HL-60/S4 (cell line): ENCODE measurements around the gene LYZL2.
"Not testable (repeated sequence)": the region's sequence is repeated elsewhere in the genome, so short reads cannot be mapped to it uniquely, and the experiment has no call there.

Source experiments
- in situ Hi-C: fragments of 300-500 bp; cut with MboI; formaldehyde crosslinking; loops from 2 replicates; pipeline ENCODE4 v1.14.3; 2022; ENCODE audit warnings: low sequenced_read_pairs

Gene LYZL2

GRCh38 chr10:30639946-30640786, 10.6 kb upstream of the LYZL2 start:
- in situ Hi-C loops, result no loop called here

DNA sequence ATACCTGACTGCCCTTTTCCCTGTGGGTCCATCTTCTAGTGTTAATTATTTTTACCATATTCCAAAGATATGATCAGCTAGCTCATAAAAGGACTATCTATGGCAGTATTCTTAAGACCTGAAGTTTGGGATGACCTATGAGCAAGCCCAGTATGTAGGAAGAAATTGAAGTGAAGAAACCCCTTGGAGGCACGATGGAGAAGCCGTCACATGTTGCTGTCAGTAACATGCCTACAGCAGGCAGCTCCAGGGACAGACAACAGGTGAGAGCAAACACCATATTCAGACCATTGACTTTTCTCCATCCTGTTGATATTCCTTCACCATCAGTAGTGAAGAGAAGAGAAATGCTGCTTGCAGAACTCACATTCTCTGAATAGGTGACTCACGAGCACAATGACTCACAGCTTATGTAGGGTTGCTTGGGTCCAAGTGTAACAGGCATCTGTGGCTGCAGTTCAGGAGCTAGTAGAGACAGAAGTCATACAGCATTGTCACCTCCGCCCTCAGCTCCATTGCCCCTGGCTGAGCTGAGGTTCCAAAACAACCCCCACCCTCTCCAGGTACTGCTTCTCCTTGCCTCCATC, 8.4 kb upstream of the LYZL2 start:
- in situ Hi-C loops, result no loop called here

DNA sequence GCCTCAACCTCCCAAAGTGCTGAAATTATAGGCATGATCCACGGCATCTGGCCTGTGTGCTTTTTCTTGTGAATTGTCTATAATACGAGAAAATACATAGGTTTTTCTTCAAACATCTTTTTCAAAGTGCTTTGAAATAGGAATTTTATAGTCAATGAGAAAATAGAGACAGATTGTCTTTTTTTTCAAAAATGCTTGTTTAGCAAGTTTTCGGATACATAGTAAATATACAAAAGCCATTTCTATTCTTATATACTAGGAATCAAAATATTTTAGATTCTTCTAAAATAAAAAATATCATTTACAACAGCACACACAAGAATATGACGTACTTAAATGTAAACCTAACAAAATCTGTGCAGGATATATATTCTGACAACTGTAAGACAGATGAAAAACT, 1.6 kb upstream of the LYZL2 start:
- in situ Hi-C loops, result no loop called here

GRCh38 chr10:30630571-30630970, 1.0 kb upstream of the LYZL2 start:
- in situ Hi-C loops, result no loop called here

GRCh38 chr10:30628576-30628975, 977 bp downstream of the LYZL2 start:
- in situ Hi-C loops, result not testable (repeated sequence)

GRCh38 chr10:30626837-30627236, 2.7 kb downstream of the LYZL2 start:
- in situ Hi-C loops, result not testable (repeated sequence)

DNA sequence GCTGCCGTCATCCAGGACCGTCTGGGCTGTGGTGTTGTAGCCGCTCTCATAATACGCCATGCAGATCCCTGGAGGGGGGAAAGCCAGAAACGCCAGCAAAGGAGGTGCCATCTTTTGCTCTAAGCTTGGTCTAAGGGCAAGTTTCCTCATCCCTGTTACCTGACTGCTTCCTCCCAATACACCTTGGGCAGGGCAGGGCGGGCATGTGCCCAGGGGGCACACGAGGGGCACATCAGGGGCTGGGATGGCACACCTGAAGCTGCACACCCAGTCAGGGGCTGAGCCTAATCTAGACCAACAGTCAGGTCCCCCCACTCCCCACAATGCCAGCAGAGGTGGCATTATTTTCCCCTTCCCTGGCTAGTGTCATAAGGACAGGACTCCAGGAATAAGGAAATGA, 3.4 kb downstream of the LYZL2 start:
- in situ Hi-C loops, result not testable (repeated sequence)

- in situ Hi-C loops, result no loop called here
Measured at GRCh38 chr10:30625080-30625479, 4.5 kb downstream of the LYZL2 start.

- in situ Hi-C loops, result no loop called here
Measured at GRCh38 chr10:30619966-30620365, 9.6 kb downstream of the LYZL2 start.

DNA sequence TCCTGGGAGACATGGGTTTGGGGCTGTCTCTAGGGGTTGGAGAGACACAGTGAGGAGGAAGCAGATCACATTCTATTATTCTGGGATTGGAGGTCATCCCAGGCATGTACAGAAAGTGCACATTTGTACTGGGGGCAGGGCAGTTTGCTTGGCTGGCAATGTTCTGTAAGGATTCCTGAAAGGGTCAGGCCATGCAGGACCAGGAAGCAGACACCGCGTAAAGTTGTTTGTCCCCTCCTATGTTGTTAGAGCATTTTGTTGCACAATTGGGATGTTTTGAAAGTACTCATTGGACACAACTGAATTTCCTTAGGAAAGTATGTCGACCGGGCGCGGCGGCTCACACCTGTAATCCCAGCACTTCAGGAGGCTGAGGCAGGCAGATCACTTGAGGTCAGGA, 12.5 kb downstream of the LYZL2 start:
- in situ Hi-C loops, result no loop called here

GRCh38 chr10:30611041-30611440, 18.5 kb downstream of the LYZL2 start:
- in situ Hi-C loops, result not testable (repeated sequence)

GRCh38 chr10:30607814-30608213, 21.7 kb downstream of the LYZL2 start:
- in situ Hi-C loops, result no loop called here

DNA sequence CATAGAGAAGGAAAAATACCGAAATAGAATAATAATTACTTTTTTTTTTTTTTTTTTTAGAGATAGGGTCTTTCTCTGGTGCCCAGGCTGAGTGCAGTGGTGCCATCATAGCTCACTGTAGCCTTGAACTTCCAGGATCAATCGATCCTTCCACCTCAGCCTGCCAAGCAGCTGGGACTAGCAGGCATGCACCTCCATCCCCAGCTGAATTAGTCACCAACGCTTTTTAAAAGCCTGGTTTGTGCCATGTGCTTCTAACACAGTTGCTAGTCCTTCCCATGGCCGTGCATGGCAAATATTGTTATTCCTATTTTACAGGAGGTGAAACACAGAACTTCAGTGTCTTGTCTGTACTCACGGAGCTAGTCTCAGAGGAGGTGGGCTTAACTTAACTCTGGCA, 23.2 kb downstream of the LYZL2 start:
- in situ Hi-C loops, result no loop called here

- in situ Hi-C loops, result not testable (repeated sequence)
Measured at GRCh38 chr10:30605341-30606121, 24.0 kb downstream of the LYZL2 start.

- in situ Hi-C loops, result no loop called here
Measured at GRCh38 chr10:30603589-30603988, 26.0 kb downstream of the LYZL2 start.

DNA sequence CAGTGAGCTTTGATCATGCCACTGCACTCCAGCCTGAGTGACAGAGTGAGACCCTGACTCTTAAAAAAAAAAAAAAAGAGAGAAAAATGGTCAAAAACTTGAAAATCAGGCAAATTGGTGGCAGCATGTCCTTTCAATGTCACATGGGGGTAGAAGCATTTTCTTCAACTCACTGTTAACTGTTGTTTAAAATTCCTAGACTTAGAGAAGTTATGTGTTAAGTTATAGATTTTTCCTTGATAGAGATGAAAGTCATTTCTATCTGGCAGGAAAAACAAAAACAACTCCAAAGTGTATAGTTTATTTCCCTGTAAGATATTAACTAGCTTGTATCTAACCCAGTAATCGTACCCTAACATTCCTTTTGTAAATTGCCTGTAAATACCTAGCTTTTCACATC, 26.8 kb downstream of the LYZL2 start:
- in situ Hi-C loops, result no loop called here

- in situ Hi-C loops, result no loop called here
Measured at GRCh38 chr10:30600005-30600404, 29.5 kb downstream of the LYZL2 start.

DNA sequence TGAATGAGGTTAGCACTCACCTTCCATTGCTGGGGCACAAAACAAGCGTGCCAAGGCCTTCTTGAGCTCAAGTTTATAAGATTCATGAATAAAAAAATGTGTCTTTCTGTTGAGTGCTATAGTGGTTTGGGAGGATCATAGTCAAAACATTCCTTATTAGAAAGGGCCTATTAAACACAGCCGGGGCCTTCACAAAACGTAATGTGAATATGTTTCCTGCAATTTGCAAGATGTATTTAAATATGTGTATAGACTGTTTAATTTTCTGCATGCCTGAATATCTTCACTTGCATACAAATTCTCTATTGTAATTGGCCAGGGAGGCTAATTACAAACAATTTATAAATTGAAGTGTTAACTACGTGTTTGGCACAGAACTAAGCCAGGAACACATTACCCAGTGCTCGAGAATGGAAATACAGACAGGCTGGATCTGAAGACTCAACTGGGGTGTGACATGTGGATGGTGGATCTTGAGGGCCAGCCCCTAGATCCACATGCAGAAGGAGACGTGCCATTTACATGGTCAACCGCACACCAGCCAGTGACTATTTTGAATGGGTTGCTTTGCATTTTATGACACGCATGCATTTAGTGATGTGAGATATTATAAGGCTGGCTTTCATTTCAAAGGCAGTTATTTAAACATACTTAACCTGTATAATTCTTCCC, 31.3 kb downstream of the LYZL2 start:
- in situ Hi-C loops, result loop anchor here (25.0 kb wide), 1 partner anchor 611 kb away; no protein-coding TSS in a partner anchor

GRCh38 chr10:30597433-30597824, 32.1 kb downstream of the LYZL2 start:
- in situ Hi-C loops, result loop anchor here (25.0 kb wide), 1 partner anchor 610 kb away; no protein-coding TSS in a partner anchor

DNA sequence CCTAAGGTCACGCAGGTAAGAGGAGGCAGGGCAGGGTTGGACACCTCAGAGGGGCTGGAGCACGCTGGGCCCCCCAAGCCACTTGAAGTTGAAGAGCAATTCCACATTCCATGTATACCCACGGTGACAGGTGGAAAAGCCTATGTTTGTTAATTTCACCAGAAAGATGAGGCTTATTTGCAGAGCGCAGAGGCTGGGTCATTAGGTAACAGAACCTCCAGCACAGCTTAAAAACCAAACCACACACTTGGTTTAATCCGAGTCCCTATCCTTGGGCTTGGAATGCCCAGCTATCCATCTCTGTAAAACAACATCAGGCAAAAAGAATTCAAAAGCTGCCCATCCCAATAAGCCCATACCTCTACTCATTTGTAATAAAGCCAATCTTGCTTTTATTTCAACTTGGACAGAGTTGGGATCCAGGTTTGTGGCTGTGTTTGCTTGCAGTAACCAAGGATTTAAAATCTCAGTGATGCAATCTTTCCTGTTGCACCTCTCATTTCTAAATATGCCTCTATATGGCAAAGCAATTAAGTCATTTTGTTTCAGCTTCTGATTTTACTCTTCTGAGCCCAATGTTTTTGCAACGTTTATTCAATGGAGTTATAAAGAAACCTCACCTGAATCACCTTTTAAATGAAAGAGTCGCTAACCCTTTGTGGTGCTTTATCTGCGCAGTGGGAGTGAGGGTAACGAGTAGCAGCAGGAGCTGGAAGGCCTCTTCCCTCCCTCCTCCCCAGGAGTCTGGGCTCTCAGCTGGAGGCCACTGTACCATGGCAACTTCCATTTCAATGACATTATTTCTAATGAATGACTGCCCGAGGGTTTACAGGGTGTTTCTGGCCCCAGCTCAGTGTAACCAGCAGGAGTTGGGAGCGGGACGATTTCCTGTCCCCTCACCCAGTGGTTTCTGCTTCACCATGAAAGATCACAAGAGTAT, 32.8 kb downstream of the LYZL2 start:
- in situ Hi-C loops, result loop anchor here (25.0 kb wide), 1 partner anchor 609 kb away; no protein-coding TSS in a partner anchor
